ENCODE measurements around the gene ADGRV1.
"Not testable (repeated sequence)": the region's sequence is repeated elsewhere in the genome, so short reads cannot be mapped to it uniquely, and the experiment has no call there.

DNA sequence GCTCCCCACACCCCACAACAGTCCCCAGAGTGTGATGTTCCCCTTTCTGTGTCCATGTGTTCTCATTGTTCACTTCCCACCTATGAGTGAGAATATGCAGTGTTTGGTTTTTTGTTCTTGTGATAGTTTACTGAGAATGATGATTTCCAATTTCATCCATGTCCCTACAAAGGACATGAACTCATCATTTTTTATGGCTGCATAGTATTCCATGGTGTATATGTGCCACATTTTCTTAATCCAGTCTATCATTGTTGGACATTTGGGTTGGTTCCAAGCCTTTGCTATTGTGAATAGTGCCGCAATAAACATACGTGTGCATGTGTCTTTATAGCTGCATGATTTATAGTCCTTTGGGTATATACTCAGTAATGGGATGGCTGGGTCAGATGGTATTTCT is 127.8 kb downstream of the ADGRV1 start:
- TF ChIP-seq, protein P1, sequence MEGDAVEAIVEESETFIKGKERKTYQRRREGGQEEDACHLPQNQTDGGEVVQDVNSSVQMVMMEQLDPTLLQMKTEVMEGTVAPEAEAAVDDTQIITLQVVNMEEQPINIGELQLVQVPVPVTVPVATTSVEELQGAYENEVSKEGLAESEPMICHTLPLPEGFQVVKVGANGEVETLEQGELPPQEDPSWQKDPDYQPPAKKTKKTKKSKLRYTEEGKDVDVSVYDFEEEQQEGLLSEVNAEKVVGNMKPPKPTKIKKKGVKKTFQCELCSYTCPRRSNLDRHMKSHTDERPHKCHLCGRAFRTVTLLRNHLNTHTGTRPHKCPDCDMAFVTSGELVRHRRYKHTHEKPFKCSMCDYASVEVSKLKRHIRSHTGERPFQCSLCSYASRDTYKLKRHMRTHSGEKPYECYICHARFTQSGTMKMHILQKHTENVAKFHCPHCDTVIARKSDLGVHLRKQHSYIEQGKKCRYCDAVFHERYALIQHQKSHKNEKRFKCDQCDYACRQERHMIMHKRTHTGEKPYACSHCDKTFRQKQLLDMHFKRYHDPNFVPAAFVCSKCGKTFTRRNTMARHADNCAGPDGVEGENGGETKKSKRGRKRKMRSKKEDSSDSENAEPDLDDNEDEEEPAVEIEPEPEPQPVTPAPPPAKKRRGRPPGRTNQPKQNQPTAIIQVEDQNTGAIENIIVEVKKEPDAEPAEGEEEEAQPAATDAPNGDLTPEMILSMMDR (IDR thresholded peaks at IDR 0.05) = not testable (repeated sequence)
- TF ChIP-seq ZFX (IDR thresholded peaks at IDR 0.05; ENCODE audit: borderline replicate concordance) = not testable (repeated sequence)

Measured in 22Rv1 (cell line).